GM12864 (cell line): ENCODE data around the gene PLCB2.

Experiments used
- DNase-seq: peaks from one replicate; pipeline ENCODE4 v3.0.0-alpha.2; 2011; ENCODE audit warnings: low read depth
- H3K4me3 ChIP-seq: 2 replicates; pipeline ENCODE4 v1.5.1; 2011; ENCODE audit warnings: mild to moderate bottlenecking, low read depth, low read length, control low read depth
- CTCF ChIP-seq: IDR thresholded peaks from 2 replicates; pipeline ENCODE4 v1.5.1; 2011; ENCODE audit warnings: low read depth, mild to moderate bottlenecking, moderate library complexity, low read length, control low read depth, inconsistent platforms; ENCODE audit errors: missing control alignments

The PLCB2 gene

GRCh38 chr15:40349163-40349562 lies 41.4 kb upstream of the PLCB2 start:
- DNase-seq = no peak
- H3K4me3 ChIP-seq = no peak overlapping the region
- no peak for TF ChIP-seq CTCF

DNA sequence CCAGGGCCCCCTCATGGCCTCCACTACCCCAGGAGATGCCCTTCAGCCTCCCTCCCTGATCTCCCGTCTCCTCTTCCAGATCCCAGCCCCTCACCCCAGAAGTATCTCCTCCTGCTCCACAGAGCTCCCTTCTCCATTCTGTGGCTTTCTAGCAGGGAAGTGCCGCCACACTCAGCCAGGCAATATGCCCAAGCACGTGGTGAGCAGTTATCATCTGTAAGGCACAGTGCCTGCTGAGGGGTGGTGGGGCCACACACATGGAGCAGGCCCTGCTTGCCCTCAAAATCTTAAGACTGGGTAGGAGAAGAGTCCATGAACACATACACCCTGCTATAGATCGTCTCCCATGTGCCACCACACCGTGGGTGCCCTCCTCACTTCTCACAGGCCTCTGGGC lies 40.7 kb upstream of the PLCB2 start:
- no peak overlapping the region for H3K4me3 ChIP-seq
- no peak for TF ChIP-seq CTCF
- no peak for DNase-seq

- TF ChIP-seq CTCF = no peak
- H3K4me3 ChIP-seq = no peak overlapping the region
- DNase-seq = no peak
Observed at GRCh38 chr15:40347559-40348473, 40.1 kb upstream of the PLCB2 start.

- TF ChIP-seq CTCF = no peak
- H3K4me3 ChIP-seq = no peak overlapping the region
- no peak for DNase-seq
Observed at GRCh38 chr15:40346579-40347558, 39.1 kb upstream of the PLCB2 start.

DNA sequence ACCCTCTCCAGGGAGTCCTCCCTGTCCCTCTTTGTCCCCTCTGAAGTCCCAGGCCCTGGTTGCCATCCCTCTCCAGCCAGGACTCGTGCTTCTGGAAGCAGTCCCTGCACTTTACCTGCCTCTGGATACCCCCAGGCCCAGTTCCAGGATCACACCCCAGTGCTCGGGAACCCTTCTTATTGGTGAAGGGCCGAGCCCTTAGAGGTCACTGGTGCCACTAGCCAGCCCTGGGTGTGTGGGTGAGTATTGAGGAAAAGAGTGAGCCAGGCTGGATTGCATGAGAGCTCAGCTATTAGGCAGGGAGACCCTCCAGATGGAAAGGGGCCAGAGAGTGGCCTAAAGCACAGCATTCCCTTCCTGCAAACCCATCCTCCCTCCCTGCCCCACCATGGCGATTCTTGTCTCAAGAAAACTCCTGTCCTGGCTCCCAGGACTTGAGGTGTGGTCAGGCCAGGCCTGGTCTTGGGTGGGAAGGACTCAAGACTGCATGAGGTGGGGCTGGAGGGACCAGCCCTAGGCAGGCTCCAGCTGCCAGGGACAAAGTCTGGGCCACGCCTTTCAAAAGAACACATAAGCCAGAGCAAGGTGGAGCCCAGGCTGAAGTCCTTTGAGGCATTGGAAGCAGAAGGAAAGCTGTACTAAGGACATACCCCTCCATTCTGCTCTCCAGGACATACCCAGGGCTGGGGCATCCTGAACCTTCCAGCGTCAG lies 38.3 kb upstream of the PLCB2 start:
- no peak for DNase-seq
- no peak overlapping the region for H3K4me3 ChIP-seq
- no peak for TF ChIP-seq CTCF

DNA sequence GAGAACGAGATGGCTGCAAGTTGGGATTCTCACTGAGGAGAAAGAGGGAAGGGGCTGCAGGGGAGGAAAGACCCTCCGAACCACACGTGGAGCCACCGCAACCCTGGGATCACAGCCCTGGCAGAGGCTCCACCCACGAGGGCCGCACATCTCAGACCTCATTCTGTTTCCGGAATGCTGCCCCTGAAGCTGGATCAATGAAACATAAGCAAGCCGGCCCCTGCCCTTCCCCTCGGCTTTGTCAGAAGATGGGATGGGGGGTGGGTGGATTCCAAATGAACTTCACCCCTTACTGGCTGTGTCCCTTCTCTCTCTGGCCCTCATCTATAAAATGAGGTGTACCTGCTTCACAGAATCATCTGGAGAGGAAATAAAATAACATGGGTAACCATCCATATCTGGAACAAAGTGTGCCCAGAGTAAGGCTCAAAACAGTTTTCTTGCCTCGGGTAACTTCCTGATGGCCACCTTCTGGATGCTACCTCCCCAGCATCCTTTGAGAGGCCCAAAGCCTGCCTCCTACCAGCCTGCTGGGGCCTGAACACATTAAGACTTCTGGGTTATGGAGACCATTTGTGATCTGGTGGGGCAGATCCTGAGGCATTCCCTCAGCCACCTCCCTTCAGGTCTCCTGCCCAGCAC lies 37.6 kb upstream of the PLCB2 start:
- no peak for DNase-seq
- no peak overlapping the region for H3K4me3 ChIP-seq
- TF ChIP-seq CTCF = no peak
